ENCODE measurements around the gene CDKL5. TPM values are rescaled to one million over a fixed set of nuclear protein-coding genes. Genes with fewer than 3 reads are reported as not detected.

CDKL5 gene
- total RNA-seq, 1 donor from 2014 or later = 16.3 TPM

DNA sequence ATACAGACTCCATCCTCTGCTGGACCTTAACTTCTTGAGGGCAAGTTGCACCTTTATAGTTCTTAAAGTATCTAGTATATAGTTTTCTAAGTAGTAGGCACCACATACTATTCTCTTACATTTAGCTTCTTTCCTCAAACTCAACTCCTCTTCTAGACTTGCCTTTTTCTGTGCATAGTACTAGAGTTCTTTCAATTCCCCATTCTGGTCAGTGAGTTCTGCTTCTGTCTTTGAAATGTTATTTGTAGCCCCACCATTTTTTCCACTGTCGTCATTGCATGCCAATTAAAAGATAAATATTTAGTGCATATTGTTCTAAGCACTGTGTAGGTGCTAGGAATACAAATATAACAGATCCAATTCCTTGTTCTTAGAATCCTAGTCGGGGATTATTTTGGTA, 31.6 kb downstream of the CDKL5 start:
- Mint-ChIP-seq H3K4me1 (peaks cover 2% of the 10 kb centered on the region), H3K27ac (no peak overlapping the region), H3K9me3 (peaks cover 35% of the 10 kb centered on the region), H3K27me3 (ENCODE audit: low read depth) (no peaks in the 10 kb centered on the region), H3K4me3 (no peak overlapping the region), H3K36me3 (no peaks in the 10 kb centered on the region)
- TF ChIP-seq, protein P1, sequence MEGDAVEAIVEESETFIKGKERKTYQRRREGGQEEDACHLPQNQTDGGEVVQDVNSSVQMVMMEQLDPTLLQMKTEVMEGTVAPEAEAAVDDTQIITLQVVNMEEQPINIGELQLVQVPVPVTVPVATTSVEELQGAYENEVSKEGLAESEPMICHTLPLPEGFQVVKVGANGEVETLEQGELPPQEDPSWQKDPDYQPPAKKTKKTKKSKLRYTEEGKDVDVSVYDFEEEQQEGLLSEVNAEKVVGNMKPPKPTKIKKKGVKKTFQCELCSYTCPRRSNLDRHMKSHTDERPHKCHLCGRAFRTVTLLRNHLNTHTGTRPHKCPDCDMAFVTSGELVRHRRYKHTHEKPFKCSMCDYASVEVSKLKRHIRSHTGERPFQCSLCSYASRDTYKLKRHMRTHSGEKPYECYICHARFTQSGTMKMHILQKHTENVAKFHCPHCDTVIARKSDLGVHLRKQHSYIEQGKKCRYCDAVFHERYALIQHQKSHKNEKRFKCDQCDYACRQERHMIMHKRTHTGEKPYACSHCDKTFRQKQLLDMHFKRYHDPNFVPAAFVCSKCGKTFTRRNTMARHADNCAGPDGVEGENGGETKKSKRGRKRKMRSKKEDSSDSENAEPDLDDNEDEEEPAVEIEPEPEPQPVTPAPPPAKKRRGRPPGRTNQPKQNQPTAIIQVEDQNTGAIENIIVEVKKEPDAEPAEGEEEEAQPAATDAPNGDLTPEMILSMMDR (IDR thresholded peaks at IDR 0.05; ENCODE audit: unreplicated experiment) = no peak
- DNase-seq (ENCODE audit: low spot score in 2 of 2, unreplicated experiment in 2 of 2) = no peak

DNA sequence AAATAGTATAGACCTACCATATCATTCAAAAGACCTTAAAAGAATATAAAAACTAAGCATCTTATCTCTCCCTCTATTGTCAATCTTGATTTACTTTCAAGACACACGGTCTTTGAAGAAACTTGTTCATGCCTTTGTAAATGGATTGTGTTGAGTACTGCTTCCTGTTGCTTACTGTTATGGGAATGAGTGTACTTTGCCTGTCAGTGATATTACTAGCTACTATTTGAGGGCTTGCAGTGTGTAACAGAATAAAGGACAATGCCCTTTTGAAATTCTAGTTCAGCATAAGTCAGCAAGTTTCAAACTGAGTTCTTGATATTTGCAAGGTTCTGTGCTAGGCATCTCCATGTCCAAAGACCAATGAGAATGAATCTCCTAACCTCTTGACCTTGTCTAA, 36.0 kb downstream of the CDKL5 start:
- H3K4me1 Mint-ChIP-seq = peaks cover 2% of the 10 kb centered on the region
- H3K27ac Mint-ChIP-seq = no peak overlapping the region
- peaks cover 25% of the 10 kb centered on the region for H3K9me3 Mint-ChIP-seq
- H3K4me3 Mint-ChIP-seq = no peak overlapping the region
- TF ChIP-seq, protein P1 (IDR thresholded peaks at IDR 0.05; ENCODE audit: unreplicated experiment) = no peak
- no peaks in the 10 kb centered on the region for H3K27me3 Mint-ChIP-seq (ENCODE audit: low read depth)
- DNase-seq (ENCODE audit: low spot score in 2 of 2, unreplicated experiment in 2 of 2) = no peak
- H3K36me3 Mint-ChIP-seq = no peaks in the 10 kb centered on the region

DNA sequence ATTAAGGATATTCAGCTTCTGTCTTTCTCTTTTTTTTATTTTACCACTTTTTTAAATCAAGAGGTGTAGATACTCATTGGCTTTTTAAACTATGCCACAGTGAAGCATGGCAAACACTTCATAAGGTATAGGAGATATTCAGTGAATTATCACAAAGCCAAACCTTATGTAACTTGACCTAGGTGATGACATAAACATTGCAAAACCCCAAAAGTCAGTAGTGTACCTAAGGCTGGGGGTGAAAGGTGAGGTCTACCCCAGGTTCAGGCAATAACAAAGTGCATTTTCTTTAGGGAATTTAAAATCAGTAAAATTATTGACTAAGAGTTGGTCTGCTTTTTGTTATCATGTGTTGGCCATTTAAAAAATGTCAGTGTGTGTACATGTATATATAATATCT, 39.1 kb downstream of the CDKL5 start:
- H3K27me3 Mint-ChIP-seq (ENCODE audit: low read depth) = no peaks in the 10 kb centered on the region
- TF ChIP-seq, protein P1 (IDR thresholded peaks at IDR 0.05; ENCODE audit: unreplicated experiment) = no peak
- no peak overlapping the region for H3K4me3 Mint-ChIP-seq
- H3K4me1 Mint-ChIP-seq = peaks cover 2% of the 10 kb centered on the region
- H3K27ac Mint-ChIP-seq = no peak overlapping the region
- peaks cover 20% of the 10 kb centered on the region for H3K9me3 Mint-ChIP-seq
- no peaks in the 10 kb centered on the region for H3K36me3 Mint-ChIP-seq
- DNase-seq (ENCODE audit: low spot score in 2 of 2, unreplicated experiment in 2 of 2) = no peak

DNA sequence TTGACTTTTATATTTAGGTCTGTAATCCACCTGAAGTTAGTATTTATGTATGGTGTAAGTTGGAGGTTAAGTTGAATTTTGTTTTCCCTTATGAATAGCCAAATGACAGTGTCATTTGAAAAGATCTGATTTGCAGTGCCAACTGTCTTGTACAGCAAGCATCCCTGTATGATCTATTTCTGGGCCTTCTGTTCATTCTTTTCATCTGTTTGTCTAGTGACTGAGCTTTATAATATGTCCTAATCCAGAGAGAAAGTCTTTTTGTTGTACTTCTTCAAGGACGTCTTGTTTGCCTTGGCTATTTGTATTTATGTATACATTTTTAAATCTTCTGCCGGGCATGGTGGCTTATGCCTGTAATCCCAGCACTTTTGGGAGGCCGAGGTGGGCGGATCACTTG, 39.6 kb downstream of the CDKL5 start:
- Mint-ChIP-seq H3K36me3 (no peaks in the 10 kb centered on the region), H3K27me3 (ENCODE audit: low read depth) (no peaks in the 10 kb centered on the region), H3K9me3 (peaks cover 20% of the 10 kb centered on the region), H3K4me1 (peaks cover 2% of the 10 kb centered on the region), H3K27ac (no peak overlapping the region), H3K4me3 (no peak overlapping the region)
- TF ChIP-seq, protein P1 (IDR thresholded peaks at IDR 0.05; ENCODE audit: unreplicated experiment) = no peak
- no peak for DNase-seq (ENCODE audit: low spot score in 2 of 2, unreplicated experiment in 2 of 2)

DNA sequence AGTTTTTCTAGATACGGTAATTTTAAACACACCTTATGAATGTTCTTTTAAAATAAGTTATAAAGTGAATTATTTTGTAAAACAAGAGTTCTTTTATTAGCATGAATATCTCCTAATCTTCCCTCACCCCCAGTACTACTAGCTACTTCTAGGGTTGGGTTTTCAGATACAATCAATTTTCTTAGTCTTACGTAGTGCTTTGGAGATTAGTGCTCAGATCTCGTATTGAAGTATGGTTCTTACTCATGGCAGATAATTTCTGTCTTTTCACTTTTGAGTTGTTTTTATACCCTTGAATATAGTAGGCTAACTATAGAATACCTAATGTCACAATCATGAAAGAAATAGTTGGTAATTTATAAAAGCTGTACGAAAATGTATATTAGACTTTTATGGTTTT, 43.2 kb downstream of the CDKL5 start:
- H3K27me3 Mint-ChIP-seq (ENCODE audit: low read depth) = no peaks in the 10 kb centered on the region
- H3K4me1 Mint-ChIP-seq = no peaks in the 10 kb centered on the region
- H3K27ac Mint-ChIP-seq = no peak overlapping the region
- no peak for DNase-seq (ENCODE audit: low spot score in 2 of 2, unreplicated experiment in 2 of 2)
- peaks cover 1% of the 10 kb centered on the region for H3K36me3 Mint-ChIP-seq
- H3K4me3 Mint-ChIP-seq = no peak overlapping the region
- TF ChIP-seq, protein P1 (IDR thresholded peaks at IDR 0.05; ENCODE audit: unreplicated experiment) = no peak
- peaks cover 16% of the 10 kb centered on the region for H3K9me3 Mint-ChIP-seq

DNA sequence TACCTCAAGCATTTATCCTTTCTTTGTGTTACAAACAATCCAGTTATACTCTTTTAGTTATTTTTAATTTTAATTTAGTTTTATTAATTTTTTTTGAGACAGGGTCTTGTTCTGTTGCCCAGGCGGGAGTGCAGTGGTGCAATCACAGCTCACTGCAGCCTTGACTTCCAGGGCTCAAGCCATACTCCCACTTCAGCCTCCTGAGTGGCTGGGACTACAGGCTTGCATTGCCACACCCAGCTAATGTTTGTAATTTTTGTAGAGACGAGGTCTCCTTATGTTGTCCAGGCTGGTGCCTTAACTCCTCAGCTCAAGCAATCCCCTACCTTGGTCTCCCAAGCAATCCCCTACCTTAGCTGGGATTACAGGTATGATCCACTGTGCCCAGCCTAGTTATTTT, 45.9 kb downstream of the CDKL5 start:
- no peak for DNase-seq (ENCODE audit: low spot score in 2 of 2, unreplicated experiment in 2 of 2)
- no peaks in the 10 kb centered on the region for H3K27me3 Mint-ChIP-seq (ENCODE audit: low read depth)
- H3K4me1 Mint-ChIP-seq = no peaks in the 10 kb centered on the region
- H3K4me3 Mint-ChIP-seq = no peak overlapping the region
- TF ChIP-seq, protein P1 (IDR thresholded peaks at IDR 0.05; ENCODE audit: unreplicated experiment) = no peak
- H3K27ac Mint-ChIP-seq = no peak overlapping the region
- peaks cover 19% of the 10 kb centered on the region for H3K9me3 Mint-ChIP-seq
- peaks cover 1% of the 10 kb centered on the region for H3K36me3 Mint-ChIP-seq
